Stimulated activated CD4-positive, alpha-beta T cell treated with anti-CD3 and anti-CD28 coated beads, TNF-alpha, amount 100 ng/mL, for 4 hours (primary cell): ENCODE measurements around the gene OASL.
"Not testable (repeated sequence)": the region's sequence is repeated elsewhere in the genome, so short reads cannot be mapped to it uniquely, and the experiment has no call there.

Experiments
- DNase-seq, 3 experiments: peaks; one replicate each; pipeline ENCODE4 v3.0.0-alpha.2; 2020; ENCODE audit warnings: low read depth in 3 of 3

OASL gene, protein sequence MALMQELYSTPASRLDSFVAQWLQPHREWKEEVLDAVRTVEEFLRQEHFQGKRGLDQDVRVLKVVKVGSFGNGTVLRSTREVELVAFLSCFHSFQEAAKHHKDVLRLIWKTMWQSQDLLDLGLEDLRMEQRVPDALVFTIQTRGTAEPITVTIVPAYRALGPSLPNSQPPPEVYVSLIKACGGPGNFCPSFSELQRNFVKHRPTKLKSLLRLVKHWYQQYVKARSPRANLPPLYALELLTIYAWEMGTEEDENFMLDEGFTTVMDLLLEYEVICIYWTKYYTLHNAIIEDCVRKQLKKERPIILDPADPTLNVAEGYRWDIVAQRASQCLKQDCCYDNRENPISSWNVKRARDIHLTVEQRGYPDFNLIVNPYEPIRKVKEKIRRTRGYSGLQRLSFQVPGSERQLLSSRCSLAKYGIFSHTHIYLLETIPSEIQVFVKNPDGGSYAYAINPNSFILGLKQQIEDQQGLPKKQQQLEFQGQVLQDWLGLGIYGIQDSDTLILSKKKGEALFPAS

DNA sequence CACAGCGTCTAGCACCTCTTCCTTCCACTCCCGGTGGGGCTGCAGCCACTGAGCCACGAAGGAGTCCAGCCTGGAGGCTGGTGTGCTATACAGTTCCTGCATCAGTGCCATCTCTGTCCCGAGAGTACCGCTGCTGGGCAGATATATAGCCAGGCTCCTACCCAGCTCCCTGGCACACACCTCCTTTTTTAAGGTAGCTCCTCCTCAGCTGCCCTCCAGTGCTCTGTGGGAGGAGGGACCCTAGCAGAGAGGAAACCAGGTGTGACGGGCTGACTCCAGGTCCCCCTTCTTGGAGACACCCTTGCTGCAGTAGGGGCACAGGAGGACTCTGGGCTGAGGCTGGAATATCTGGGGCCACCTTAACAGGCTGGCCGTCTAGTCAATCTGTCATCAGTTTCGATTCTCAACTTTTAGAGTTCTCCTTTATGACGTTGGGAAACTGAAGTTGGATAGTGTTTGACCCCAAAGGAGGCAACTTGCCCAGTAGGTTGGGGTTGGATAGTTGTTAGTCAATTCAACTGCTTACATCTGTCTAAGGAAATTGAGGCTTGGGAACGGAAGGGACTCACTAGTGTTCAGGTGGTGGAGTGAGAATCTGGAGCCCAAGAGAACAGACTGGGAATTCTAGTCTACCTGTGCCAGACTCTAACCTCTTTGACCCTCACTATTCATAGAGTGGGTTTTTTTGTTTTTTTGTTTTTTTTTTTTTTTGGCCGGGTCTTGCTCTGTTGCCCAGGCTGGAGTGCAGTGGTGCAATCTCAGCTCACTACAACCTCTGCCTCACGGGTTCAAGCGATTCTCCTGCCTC is at the start of gene OASL:
TSS of gene OASL (minus strand) at position 386 of the 808 bp plus-strand sequence. CDS start at position 111, 275 bp downstream.
- DNase-seq, result peak in 2 of 3 experiments; percentile 23 to 38

DNA sequence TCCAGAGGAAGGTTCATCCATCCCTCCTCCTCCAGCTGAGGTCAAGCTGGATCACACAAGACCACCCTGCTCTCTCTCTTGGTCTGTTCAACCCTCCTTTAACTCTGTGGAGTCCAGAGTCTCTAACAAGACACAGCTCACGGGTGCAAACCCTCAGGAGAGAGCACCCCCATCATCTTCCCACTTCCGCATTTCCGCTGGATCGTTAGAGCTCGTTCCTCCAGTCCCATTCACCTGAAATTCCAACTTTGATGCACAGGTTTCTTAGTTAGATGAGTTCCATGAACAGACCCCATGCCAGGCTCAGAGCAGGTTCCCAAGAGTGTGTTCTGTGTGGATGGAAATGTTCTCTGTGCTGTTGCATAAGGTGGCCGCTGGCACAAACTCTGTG is 49.1 kb upstream of the OASL start:
- no peak for DNase-seq

DNA sequence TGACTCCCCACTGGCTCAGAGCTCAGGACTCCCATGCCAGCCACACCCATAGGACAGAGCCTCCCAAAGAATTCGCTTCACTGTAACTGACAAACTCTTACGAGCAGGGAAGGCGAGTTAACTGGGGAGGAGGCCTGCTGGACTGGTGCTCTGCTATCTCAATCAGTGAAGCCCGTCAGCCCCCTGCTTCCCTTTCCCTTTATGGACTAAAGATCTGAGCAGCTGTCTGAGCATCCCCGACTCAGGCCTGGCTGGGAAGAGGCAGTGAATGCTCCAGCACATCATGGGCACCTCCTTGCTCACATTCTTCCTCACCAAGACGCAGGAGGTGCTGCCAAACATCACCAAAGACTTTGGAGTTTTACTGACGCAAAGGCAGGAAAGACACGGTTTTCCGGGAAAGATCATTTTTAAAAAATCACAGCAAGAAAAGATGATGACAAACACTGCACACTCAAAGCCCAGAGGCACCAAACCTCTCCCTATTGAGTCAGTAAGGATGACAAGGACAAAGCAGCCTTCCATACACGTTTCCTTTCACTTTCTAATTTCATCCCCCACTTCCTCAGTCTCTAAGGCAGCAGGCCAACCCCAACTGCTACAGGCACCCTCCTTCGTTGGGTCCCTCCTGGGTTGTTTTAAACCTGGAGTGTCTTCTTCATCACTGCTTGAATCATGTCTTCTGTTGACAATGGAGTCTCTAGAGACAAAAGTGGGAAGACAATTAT is 48.6 kb upstream of the OASL start:
- DNase-seq, result no peak

DNA sequence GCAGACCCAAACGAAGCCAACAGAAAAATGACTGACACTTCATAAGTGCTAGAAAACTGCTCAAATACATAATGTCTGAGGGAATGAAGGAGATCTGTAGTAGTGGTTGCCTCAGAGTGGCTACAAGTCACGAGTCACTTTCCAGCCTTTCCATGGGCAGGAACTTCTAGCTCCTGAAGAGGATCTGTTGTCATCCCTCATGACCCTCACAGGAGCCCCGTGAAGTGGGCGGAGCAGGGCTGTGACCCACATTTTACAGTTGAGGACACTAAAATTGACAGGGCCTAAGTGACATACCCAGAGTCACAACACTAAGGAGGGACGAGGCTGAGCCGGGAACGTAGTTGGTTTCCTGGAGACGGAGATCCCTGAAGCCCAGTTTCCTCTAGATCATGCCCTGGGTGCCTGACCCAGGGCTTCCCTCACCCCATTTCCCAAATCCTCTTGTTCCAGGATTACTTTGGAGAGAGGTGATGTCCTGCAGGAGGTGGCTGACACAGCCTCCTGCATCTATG is 47.8 kb upstream of the OASL start:
- DNase-seq, result no peak

GRCh38 chr12:121085506-121086353 is 46.7 kb upstream of the OASL start:
- no peak for DNase-seq

DNA sequence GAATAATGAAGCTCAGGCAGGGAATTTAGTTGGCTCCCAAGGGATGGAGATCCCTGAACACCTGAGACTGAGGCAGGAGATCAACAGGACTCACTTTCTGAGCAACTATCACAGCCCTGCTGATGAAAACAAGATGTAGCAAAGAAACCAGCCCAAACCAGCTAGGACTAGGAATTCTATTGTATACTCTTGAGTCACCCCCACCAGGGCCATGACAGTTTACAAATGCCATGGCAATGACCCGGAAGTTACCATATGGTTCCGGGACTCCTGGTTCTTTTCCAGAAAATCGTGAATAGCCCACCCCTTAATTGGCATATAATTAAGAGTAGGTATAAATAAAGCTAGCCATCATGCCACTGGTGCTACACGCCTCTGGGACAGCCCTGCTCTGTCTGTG is 46.0 kb upstream of the OASL start:
- DNase-seq, result no peak

DNA sequence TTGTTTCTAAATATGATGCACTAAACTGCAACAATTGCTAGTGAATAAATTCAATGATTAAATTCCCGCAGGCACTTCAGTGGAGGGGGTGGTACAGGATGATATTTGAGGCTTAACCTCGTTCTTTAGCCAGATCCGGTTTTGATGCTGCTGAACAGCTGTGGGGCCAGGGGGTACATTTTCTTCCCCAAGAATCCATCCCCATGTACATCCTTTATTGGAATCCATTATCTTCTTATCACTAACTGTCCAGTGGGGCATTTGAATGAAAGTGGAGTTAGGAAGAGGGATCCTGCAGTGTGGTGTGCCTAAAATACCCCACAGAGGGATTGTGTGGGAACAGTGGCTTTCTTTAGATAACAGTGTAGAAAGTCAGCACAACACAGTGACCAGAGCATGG is 45.2 kb upstream of the OASL start:
- no peak for DNase-seq

- no peak for DNase-seq
These were observed 41.9 kb upstream of the OASL start for GRCh38 chr12:121080909-121081308.

- no peak for DNase-seq
These were observed 40.8 kb upstream of the OASL start for GRCh38 chr12:121079736-121080272.

GRCh38 chr12:121077440-121077839 is 38.4 kb upstream of the OASL start:
- DNase-seq, result not testable (repeated sequence)

GRCh38 chr12:121075911-121076310 is 36.9 kb upstream of the OASL start:
- DNase-seq, result not testable (repeated sequence)

DNA sequence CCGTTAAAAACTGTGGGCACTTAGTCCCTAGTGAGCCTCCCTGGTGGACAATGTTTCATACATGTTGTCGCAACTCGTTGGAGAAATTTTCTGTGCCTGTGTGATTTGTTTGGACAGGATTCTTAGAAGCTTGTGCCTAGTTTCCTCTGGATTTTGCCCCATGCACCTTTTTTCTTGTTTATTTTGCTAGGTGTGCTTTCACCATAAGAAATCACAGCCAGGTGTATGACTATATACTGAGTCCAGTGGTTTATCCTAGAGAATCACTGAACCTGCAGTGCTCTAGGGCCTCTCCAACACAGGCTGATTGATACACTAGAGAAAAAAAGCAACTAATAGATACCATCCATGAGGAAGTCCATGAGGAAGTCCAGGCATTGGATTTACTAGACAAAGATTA is 33.1 kb upstream of the OASL start:
- DNase-seq, result no peak

DNA sequence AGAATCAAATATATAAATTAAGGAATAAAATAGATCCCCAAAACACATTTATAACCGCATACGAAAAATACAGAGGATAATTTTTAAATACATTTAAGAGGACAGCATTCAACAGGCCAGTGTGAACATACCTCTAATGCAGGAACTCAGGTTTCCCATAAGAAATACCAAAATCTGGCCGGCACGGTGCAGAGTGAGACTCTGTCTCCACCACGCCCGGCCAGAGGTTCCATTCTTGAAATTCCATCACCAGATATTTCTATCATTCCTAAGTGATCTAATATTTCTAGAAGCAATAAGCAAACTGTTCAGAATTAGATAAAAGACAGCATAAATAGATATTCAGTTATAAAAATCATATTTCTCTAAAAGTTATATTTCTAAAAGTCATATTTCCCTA is 30.2 kb upstream of the OASL start:
- DNase-seq, result no peak

- DNase-seq, result no peak
These were observed 26.3 kb upstream of the OASL start for GRCh38 chr12:121065345-121065744.

- not testable (repeated sequence) for DNase-seq
These were observed 25.5 kb upstream of the OASL start for GRCh38 chr12:121064586-121064985.

DNA sequence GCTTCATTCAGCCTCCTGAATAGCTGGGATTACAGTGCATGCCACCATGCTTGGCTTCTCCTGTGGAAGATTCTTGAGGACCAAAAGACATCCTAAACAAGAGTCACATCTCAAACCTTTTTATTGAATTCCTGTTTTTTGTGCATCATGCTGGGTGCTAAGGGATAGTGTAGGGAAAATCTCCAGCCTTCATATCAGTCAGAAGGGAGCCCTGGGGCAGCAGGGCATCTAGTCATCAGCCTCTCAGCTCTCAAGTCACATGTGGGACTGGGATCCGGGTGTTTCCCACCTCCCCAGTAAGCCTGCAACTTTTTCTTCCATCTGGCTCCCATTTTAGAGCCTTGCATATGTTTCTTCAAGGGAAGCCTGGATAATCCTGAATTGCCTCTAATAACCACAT is 25.1 kb upstream of the OASL start:
- no peak for DNase-seq

- DNase-seq, result no peak
These were observed 23.5 kb upstream of the OASL start for GRCh38 chr12:121062391-121063045.

DNA sequence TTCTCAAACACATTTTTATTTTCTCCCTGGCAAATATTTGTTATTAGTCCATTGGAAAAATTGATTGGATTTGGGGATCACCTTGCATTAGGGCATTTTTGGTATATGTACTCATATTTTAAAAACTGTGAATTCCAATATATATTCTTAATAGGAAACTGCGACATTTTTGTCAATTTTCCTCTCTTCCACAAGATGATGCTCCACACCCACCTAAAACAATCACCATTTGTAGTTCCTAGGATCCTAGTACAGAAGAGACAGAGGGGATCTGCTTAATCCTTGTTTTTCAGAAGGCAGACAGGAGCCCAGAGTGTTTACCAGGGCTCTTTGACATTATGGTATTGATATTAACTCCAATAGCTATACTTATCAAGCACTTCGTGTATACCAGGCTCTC is 22.8 kb upstream of the OASL start:
- no peak for DNase-seq

DNA sequence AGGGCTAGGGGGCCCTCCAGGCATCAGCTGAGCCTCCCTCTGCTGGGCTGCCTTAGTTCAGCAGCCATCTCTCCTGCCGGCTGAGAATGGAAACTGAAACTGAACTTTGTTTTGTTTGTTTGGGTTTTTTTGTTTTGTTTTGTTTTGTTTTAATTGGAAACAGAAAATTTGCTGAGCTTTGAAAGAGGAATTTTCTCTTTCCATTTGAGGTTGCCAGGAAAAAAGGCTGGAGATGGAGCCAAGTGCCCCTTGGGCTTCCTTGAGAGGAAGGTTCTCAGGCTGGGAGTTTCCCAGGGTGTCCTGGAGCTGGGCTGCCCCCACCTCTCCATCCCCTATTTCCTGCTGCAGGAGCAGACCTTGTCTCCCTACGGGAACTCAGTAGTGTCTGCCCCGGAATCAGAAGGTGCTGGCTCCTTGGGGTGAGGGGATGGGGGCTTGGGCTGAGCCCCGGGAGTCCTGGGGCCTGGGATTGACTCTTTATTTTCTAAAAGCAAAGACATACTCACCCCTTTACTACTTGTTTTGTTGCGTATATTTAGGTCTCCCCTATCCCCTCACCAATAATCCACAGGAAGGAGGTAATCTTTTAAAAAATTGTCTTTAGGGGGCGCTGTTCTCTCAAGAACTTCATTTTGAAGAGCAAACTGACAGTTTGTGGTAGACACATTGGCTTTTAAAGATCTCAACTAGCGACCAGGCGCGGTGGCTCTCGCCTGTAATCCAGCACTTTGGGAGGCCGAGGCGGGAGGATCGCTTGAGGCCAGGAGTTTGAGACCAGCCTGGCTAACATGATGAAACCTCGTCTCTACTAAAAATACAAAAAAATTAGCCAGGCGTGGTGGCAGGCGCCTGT is 21.3 kb upstream of the OASL start:
- DNase-seq, result peak in 2 of 3 experiments; percentile 31 to 37
